ENCODE data around the gene EPB41L4A. TPM values are rescaled to one million over a fixed set of nuclear protein-coding genes. Genes with fewer than 3 reads are reported as not detected.

The EPB41L4A gene
- total and polyA plus RNA-seq, 12 donors, result 4.2 to 26.3 (median 9.5) TPM

DNA sequence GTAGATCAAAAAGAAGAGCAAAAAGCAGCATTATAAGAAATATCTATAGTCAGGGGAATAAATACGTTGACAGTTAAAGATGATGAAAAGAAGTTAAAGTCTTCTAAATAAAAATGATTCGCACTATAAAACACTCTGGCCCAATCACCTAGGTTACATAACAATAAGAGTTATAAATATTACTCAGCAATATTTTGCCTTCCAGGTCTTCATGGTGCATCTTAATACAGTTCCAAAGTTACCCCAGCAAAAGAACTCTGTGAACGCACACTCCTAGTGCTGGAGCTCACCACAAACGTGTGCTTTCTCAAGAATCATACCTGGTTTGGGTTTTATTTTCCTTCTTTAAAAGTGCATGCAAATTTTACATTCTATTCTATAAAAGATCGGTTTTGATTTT, 44.7 kb downstream of the EPB41L4A start:
- H3K4me3 ChIP-seq, result no peak overlapping the region
- 87 to 92% (median 91%) methylated on average over 5 of the region's 5 CpGs for WGBS, 4 donors
- TF ChIP-seq CTCF (IDR thresholded peaks at IDR 0.05), result no peak
- TF ChIP-seq POLR2A (IDR thresholded peaks at IDR 0.05), result no peak
- no peaks in the 10 kb centered on the region for H3K36me3 ChIP-seq (replicated peaks in 1 of 2)
- H3K27ac ChIP-seq, result no peak overlapping the region
- DNase-seq, result no peak
- H3K9me3 ChIP-seq (replicated peaks in 1 of 3), result no peaks in the 10 kb centered on the region
- H3K4me1 ChIP-seq (replicated peaks in 1 of 2), result no peaks in the 10 kb centered on the region
- intact Hi-C loops (cut with DNase I), result no loop called here
- H3K27me3 ChIP-seq, result no peaks in the 10 kb centered on the region

DNA sequence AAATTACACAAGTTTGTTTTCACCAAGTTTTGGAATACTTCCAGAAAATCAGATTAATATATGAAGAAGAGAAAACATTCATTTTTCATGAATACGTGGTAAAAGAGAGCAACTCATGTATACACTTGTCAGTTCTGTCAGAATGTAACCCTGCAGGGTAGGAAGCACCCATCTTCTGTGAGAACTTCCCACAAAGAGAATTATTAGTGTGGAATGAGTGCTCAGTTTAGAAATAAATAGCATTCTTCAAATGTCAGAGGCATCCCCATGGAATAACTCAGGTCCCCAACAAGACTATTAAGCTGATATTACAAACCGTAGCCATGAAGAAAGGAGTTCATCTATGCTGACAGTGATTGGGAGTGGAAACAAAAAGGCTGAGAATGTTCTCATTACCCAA, 45.2 kb downstream of the EPB41L4A start:
- no peaks in the 10 kb centered on the region for H3K9me3 ChIP-seq (replicated peaks in 1 of 3)
- no peak overlapping the region for H3K4me3 ChIP-seq
- H3K27ac ChIP-seq, result no peak overlapping the region
- intact Hi-C loops (cut with DNase I), result no loop called here
- no peaks in the 10 kb centered on the region for H3K4me1 ChIP-seq (replicated peaks in 1 of 2)
- H3K36me3 ChIP-seq (replicated peaks in 1 of 2), result no peaks in the 10 kb centered on the region
- no peak for TF ChIP-seq POLR2A (IDR thresholded peaks at IDR 0.05)
- no peak for TF ChIP-seq CTCF (IDR thresholded peaks at IDR 0.05)
- no peaks in the 10 kb centered on the region for H3K27me3 ChIP-seq
- DNase-seq, result no peak
- WGBS, 4 donors, result 67 to 91% (median 80%) methylated on average over 2 of the region's 2 CpGs

DNA sequence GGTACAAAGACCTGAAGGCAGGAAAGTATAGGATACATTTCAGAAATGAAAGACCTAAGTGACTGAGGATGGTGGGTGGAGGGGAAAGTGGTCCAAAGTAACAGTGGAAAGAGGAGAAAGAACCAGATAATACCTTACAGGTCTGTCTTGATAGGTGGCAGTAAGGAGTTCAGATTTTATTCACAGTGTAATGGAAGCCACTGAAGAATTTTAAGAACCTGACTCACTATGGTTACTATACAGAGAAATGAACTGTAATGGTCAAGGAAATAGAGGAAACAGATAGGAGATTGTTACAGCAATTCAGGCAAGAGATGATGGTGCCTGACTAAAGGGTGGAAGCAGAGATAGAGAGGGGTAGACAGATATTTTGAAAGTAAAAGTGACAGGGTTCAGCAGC, 46.5 kb downstream of the EPB41L4A start:
- H3K36me3 ChIP-seq (replicated peaks in 1 of 2), result no peaks in the 10 kb centered on the region
- H3K4me1 ChIP-seq (replicated peaks in 1 of 2), result no peaks in the 10 kb centered on the region
- H3K27me3 ChIP-seq, result no peaks in the 10 kb centered on the region
- no peak for DNase-seq
- no peak overlapping the region for H3K4me3 ChIP-seq
- H3K9me3 ChIP-seq (replicated peaks in 1 of 3), result no peaks in the 10 kb centered on the region
- no peak for TF ChIP-seq POLR2A (IDR thresholded peaks at IDR 0.05)
- TF ChIP-seq CTCF (IDR thresholded peaks at IDR 0.05), result no peak
- no peak overlapping the region for H3K27ac ChIP-seq
- intact Hi-C loops (cut with DNase I), result no loop called here

GRCh38 chr5:112371067-112371466, 48.0 kb downstream of the EPB41L4A start:
- DNase-seq, result no peak
- Histone ChIP-seq H3K27me3 (no peaks in the 10 kb centered on the region), H3K4me1 (replicated peaks in 1 of 2) (no peaks in the 10 kb centered on the region), H3K36me3 (replicated peaks in 1 of 2) (no peaks in the 10 kb centered on the region), H3K27ac (no peak overlapping the region), H3K4me3 (no peak overlapping the region), H3K9me3 (replicated peaks in 1 of 3) (no peaks in the 10 kb centered on the region)
- WGBS, 4 donors, result 81 to 94% (median 88%) methylated on average over 2 of the region's 2 CpGs
- intact Hi-C loops (cut with DNase I), result no loop called here
- TF ChIP-seq CTCF (IDR thresholded peaks at IDR 0.05) (no peak), POLR2A (IDR thresholded peaks at IDR 0.05) (no peak)

Data from adrenal gland (tissue), 12 donors.